HepG2 (cell line): ENCODE results near the gene RAB39A. TPM values are rescaled to one million over a fixed set of nuclear protein-coding genes. Genes with fewer than 3 reads are reported as not detected.
A peak's percentile ranks its signal among the peaks of the same experiment; 100 is the strongest.

Experiments used
- ARID3A ChIP-seq: IDR thresholded peaks from 2 replicates; pipeline ENCODE4 v1.6.1; 2012; ENCODE audit warnings: low read depth, low read length, improper control_type of control experiment
- ATF7 ChIP-seq, 2 experiments: fragments of 450-650 bp in 1 of 2; sonication (generic) in 1 of 2; formaldehyde crosslinking in 1 of 2; IDR thresholded peaks; 2 replicates each; pipeline versions ENCODE4 v1.4.0 to v1.6.1; 2016 to 2020; ENCODE audit warnings: antibody characterized with exemption in 1 of 2, mild to moderate bottlenecking in 1 of 2, missing genetic modification reagents in 1 of 2
- CBFB ChIP-seq: sonication (generic); formaldehyde crosslinking; IDR thresholded peaks from 2 replicates; pipeline ENCODE4 v1.4.0; 2020; ENCODE audit warnings: missing genetic modification reagents
- CSRNP1 ChIP-seq: sonication (generic); formaldehyde crosslinking; IDR thresholded peaks from 2 replicates; pipeline ENCODE4 v1.8.1; 2023; ENCODE audit warnings: mild to moderate bottlenecking, missing genetic modification reagents
- EHMT2 ChIP-seq: fragments of 200-600 bp; sonication (generic); IDR thresholded peaks from 2 replicates; pipeline ENCODE4 v1.7.0; 2017; ENCODE audit warnings: antibody characterized with exemption, low read depth, low read length, borderline replicate concordance
- FIP1L1 ChIP-seq: fragments of 200-400 bp; formaldehyde crosslinking; IDR thresholded peaks from 2 replicates; pipeline ENCODE4 v1.6.1; 2018; ENCODE audit warnings: low read depth, mild to moderate bottlenecking, low read length, moderate library complexity, borderline replicate concordance; ENCODE audit not compliant: insufficient read depth
- GTF3A ChIP-seq: sonication (generic); formaldehyde crosslinking; conservative IDR thresholded peaks from 2 replicates; pipeline ENCODE4 v1.4.0; 2020; ENCODE audit warnings: mild to moderate bottlenecking, missing genetic modification reagents
- HOXA3 ChIP-seq: sonication (generic); formaldehyde crosslinking; IDR thresholded peaks from 2 replicates; pipeline ENCODE4 v1.5.0; 2020; ENCODE audit warnings: missing genetic modification reagents
- KDM5A ChIP-seq: fragments of 200-600 bp; sonication (generic); IDR thresholded peaks from 2 replicates; pipeline ENCODE4 v1.7.0; 2018; ENCODE audit warnings: antibody characterized with exemption, mild to moderate bottlenecking, low read length, borderline replicate concordance
- NAIF1 ChIP-seq: sonication (generic); formaldehyde crosslinking; IDR thresholded peaks from 2 replicates; pipeline ENCODE4 v1.5.0; 2020; ENCODE audit warnings: mild to moderate bottlenecking, missing genetic modification reagents, borderline replicate concordance
- NCOA2 ChIP-seq: sonication (generic); formaldehyde crosslinking; IDR thresholded peaks from 2 replicates; pipeline ENCODE4 v1.8.0; 2022; ENCODE audit warnings: inconsistent platforms
- NFYC ChIP-seq: IDR thresholded peaks from 2 replicates; pipeline ENCODE4 v1.6.1; 2016; ENCODE audit warnings: missing genetic modification reagents, missing compliant biosample characterization
- SNAI1 ChIP-seq: sonication (generic); formaldehyde crosslinking; IDR thresholded peaks from 2 replicates; pipeline ENCODE4 v1.5.0; 2020; ENCODE audit warnings: mild to moderate bottlenecking, missing genetic modification reagents, borderline replicate concordance
- SP2 ChIP-seq: sonication (generic); formaldehyde crosslinking; IDR thresholded peaks from 2 replicates; pipeline ENCODE4 v1.5.1; 2020; ENCODE audit warnings: mild to moderate bottlenecking, missing genetic modification reagents
- SRF ChIP-seq: IDR thresholded peaks from 2 replicates; pipeline ENCODE4 v1.6.1; 2011; ENCODE audit warnings: mild to moderate bottlenecking, low read depth, low read length, moderate library complexity
- THAP11 ChIP-seq: IDR thresholded peaks from 2 replicates; pipeline ENCODE4 v1.6.1; 2016; ENCODE audit warnings: missing biosample characterization, missing genetic modification reagents
- YEATS2 ChIP-seq: sonication (generic); formaldehyde crosslinking; IDR thresholded peaks from 2 replicates; pipeline ENCODE4 v1.4.0; 2020; ENCODE audit warnings: missing genetic modification reagents, borderline replicate concordance
- ZBTB7A ChIP-seq: sonication (generic); formaldehyde crosslinking; IDR thresholded peaks from 2 replicates; pipeline ENCODE4 v1.8.0; 2022; ENCODE audit warnings: mild to moderate bottlenecking, missing genetic modification reagents
- ZFP41 ChIP-seq: sonication (generic); formaldehyde crosslinking; IDR thresholded peaks from 2 replicates; pipeline ENCODE4 v1.4.0; 2020; ENCODE audit warnings: mild to moderate bottlenecking, missing genetic modification reagents, borderline replicate concordance
- ZNF276 ChIP-seq: sonication (generic); formaldehyde crosslinking; IDR thresholded peaks from 2 replicates; pipeline ENCODE4 v1.4.0; 2020; ENCODE audit warnings: mild to moderate bottlenecking, low read depth, missing genetic modification reagents
- ZNF282 ChIP-seq: fragments of 450-650 bp; IDR thresholded peaks from 2 replicates; pipeline ENCODE4 v1.6.1; 2018; ENCODE audit not compliant: partially characterized antibody
- ZNF414 ChIP-seq: sonication (generic); formaldehyde crosslinking; IDR thresholded peaks from 2 replicates; pipeline ENCODE4 v1.5.0; 2020; ENCODE audit warnings: missing genetic modification reagents
- ZNF552 ChIP-seq: sonication (generic); formaldehyde crosslinking; IDR thresholded peaks from 2 replicates; pipeline ENCODE4 v1.9.0; 2022; ENCODE audit warnings: missing genetic modification reagents, mild to moderate bottlenecking, borderline replicate concordance
- ZNF761 ChIP-seq: sonication (generic); formaldehyde crosslinking; conservative IDR thresholded peaks from 2 replicates; pipeline ENCODE4 v1.4.0; 2020; ENCODE audit warnings: mild to moderate bottlenecking, missing genetic modification reagents
- polyA plus RNA-seq, 8 experiments: library from polyadenylated mRNA; depleted of rRNA in 3 of 8; stranded (reverse) in 7 of 8; unstranded in 1 of 8; fragments of >200 nt; fragmentation: Illumina TruSeq in 4 of 8; extraction: Trizol in 4 of 8; gene quantifications; 2 replicates each; pipeline versions ENCODE4 v1.2.1 to v1.2.3, GENCODE V29; 2011 to 2016; ENCODE audit warnings: low read depth in 4 of 8, missing spikeins in 1 of 8, mixed read lengths in 1 of 8; ENCODE audit not compliant: insufficient read depth in 1 of 8
- total RNA-seq, 5 experiments: library from RNA; depleted of rRNA; stranded (reverse); fragments of >200 nt; fragmentation: Illumina TruSeq; extraction: Trizol; gene quantifications; 2 replicates each; pipeline ENCODE4 v1.2.3, GENCODE V29; 2016; ENCODE audit warnings: low read depth in 1 of 5

The RAB39A gene
- total and polyA plus RNA-seq, 2 of the 13 experiments (the other 11 are each of a cell fraction or from before 2014, with no cell fraction given), result not detected

GRCh38 chr11:108009497-108010370 lies 81.5 kb downstream of the RAB39A start (continued):
- TF ChIP-seq ZNF414 (CRISPR knock-in tag), result no peak
- no peak for TF ChIP-seq FIP1L1
- TF ChIP-seq CSRNP1 (CRISPR knock-in tag), result no peak; the same call in 1 of the 2 replicates
- no peak for TF ChIP-seq NCOA2 (CRISPR knock-in tag)
- no peak for TF ChIP-seq EHMT2
- TF ChIP-seq SNAI1 (CRISPR knock-in tag), result 0 out of 2 replicates have a peak, but pooled peaks have one; percentile 30
- no peak; the same call in 1 of the 2 replicates for TF ChIP-seq ZNF276 (CRISPR knock-in tag)
- TF ChIP-seq ZNF552 (CRISPR knock-in tag), result no peak
- TF ChIP-seq ARID3A, result no peak
- peak; percentile 43; the same call in 1 of the 2 replicates for TF ChIP-seq NAIF1 (CRISPR knock-in tag)
- TF ChIP-seq ZNF282, result no peak
- no peak for TF ChIP-seq GTF3A (CRISPR knock-in tag)
- no peak for TF ChIP-seq YEATS2 (CRISPR knock-in tag)
- TF ChIP-seq ZFP41 (CRISPR knock-in tag), result no peak
- no peak for TF ChIP-seq ZNF761
- TF ChIP-seq NFYC (CRISPR knock-in tag), result no peak
- no peak for TF ChIP-seq SRF
- no peak for TF ChIP-seq ATF7 (IDR thresholded peaks at IDR 0.05)
- TF ChIP-seq ATF7 (CRISPR knock-in tag; IDR thresholded peaks at IDR 0.05), result no peak
- TF ChIP-seq ZBTB7A (CRISPR knock-in tag), result peak; percentile 78; the same call in 1 of the 2 replicates
- TF ChIP-seq SP2, result no peak
- peak; percentile 53 for TF ChIP-seq KDM5A
- 0 out of 2 replicates have a peak, but pooled peaks have one; percentile 1 for TF ChIP-seq HOXA3 (CRISPR knock-in tag)
- TF ChIP-seq CBFB (CRISPR knock-in tag), result no peak
- TF ChIP-seq THAP11 (CRISPR knock-in tag), result no peak
